GM20000 (cell line): Measurements from ENCODE around the gene SPON2.
"Not testable (repeated sequence)": the region's sequence is repeated elsewhere in the genome, so short reads cannot be mapped to it uniquely, and the experiment has no call there.

ENCODE experiments used
- DNase-seq: peaks from one replicate; pipeline ENCODE4 v3.0.0; 2012; ENCODE audit warnings: low spot score
- TF ChIP-seq, protein P1 (sequence below): IDR thresholded peaks from 2 replicates; pipeline ENCODE4 v1.5.1; 2012; ENCODE audit warnings: mild to moderate bottlenecking, control low read depth; ENCODE audit errors: extremely low read depth, missing control alignments

Gene SPON2

GRCh38 chr4:1126506-1126905, 45.9 kb downstream of the SPON2 start:
- TF ChIP-seq, protein P1, sequence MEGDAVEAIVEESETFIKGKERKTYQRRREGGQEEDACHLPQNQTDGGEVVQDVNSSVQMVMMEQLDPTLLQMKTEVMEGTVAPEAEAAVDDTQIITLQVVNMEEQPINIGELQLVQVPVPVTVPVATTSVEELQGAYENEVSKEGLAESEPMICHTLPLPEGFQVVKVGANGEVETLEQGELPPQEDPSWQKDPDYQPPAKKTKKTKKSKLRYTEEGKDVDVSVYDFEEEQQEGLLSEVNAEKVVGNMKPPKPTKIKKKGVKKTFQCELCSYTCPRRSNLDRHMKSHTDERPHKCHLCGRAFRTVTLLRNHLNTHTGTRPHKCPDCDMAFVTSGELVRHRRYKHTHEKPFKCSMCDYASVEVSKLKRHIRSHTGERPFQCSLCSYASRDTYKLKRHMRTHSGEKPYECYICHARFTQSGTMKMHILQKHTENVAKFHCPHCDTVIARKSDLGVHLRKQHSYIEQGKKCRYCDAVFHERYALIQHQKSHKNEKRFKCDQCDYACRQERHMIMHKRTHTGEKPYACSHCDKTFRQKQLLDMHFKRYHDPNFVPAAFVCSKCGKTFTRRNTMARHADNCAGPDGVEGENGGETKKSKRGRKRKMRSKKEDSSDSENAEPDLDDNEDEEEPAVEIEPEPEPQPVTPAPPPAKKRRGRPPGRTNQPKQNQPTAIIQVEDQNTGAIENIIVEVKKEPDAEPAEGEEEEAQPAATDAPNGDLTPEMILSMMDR: no peak
- DNase-seq: no peak

DNA sequence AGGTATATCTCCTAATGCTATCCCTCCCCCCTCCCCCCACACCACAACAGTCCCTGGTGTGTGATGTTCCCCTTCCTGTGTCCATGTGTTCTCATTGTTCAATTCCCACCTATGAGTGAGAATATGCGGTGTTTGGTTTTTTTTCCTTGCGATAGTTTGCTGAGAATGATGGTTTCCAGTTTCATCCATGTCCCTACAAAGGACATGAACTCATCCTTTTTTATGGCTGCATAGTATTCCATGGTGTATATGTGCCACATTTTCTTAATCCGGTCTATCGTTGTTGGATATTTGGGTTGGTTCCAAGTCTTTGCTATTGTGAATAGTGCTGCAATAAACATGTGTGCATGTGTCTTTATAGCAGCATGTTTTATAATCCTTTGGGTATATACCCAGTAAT, 46.9 kb downstream of the SPON2 start:
- not testable (repeated sequence) for DNase-seq

DNA sequence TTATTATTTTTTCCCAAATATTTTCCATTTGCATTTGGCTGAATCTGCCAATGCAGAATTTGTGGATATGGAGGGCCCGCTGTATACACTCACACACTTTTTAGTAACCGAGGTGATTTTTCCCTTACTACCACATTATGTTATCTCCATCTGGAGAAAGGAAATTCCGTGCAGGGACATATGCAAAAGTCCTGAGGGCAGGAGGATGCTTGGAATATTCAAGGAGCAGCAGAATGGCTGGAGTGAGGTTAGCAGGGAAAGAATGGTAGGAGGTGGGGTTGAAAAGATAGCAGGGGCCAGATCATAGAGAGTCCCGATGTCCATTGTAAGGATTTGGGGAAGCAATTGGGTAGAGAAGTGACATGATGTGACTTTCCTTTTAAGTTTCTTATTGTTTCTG, 47.6 kb downstream of the SPON2 start:
- TF ChIP-seq, protein P1: no peak

DNA sequence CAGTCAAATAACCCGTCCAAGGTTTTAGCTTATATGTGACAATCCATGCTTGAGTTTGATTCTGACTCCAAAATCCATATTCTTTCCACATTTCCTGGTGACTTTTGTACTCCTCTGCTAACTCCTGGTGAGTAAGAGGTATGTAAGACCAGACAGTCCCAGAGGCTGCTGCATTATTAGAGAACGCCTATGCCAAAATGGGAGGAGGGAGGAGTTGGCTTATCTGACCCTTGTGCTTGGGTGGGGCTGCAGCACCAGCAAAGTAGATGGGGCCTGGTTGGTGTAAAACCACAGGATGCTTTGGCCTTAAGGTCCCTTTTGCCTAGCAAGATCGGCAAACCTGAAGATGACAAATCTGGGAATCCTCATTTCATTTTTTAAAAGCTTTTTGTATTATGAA, 49.9 kb downstream of the SPON2 start:
- TF ChIP-seq, protein P1: no peak
- no peak for DNase-seq

More for the DNA sequence above, 47.6 kb downstream of the SPON2 start:
- DNase-seq: no peak
